HepG2 (cell line): ENCODE measurements around the gene C10orf71. TPM values are rescaled to one million over a fixed set of nuclear protein-coding genes. Genes with fewer than 3 reads are reported as not detected.

ENCODE experiments used
- ATAC-seq: fragments of 200-7000 bp; cut with Tn5 transposase; 3 replicates; pipeline ENCODE4 v1.9.1; 2020; ENCODE audit warnings: mild to moderate bottlenecking, moderate library complexity
- BruUV-seq: library from RNA; stranded (reverse); fragments of 400-500 nt; replicated peaks from 2 replicates; lab custom pipeline; 2021; lab: Mats Ljungman, UMichigan
- CTCF ChIA-PET: fragments of 300-600 bp; formaldehyde crosslinking; extraction: SDS; loops from one replicate; lab custom pipeline; 2021; ENCODE audit warnings: low total read pairs, inconsistent platforms, low intra/inter-chr PET ratio; lab: Yijun Ruan, JAX
- POLR2A ChIA-PET: fragments of 350-600 bp; sonication (Branson Sonifier 250); formaldehyde crosslinking; loops from one replicate; lab custom pipeline; 2020; ENCODE audit warnings: antibody characterized with exemption, inconsistent platforms; lab: Yijun Ruan, JAX
- DNase-seq: peaks from one replicate; pipeline ENCODE4 v3.0.0-alpha.2; 2015; ENCODE audit warnings: low spot score
- FAIRE-seq: peaks from 3 replicates; lab custom pipeline; 2011; peaks lifted over from hg19 to GRCh38; lab: Jason Lieb, UNC
- H2AFZ ChIP-seq: one replicate; pipeline ENCODE4 v1.6.1; 2011; ENCODE audit warnings: low read length, inconsistent platforms
- H3K27ac ChIP-seq: fragments of 300-600 bp; 3 replicates; pipeline ENCODE4 v1.8.0; 2011; ENCODE audit warnings: mixed run types, mild to moderate bottlenecking, mixed read lengths, low read length, inconsistent platforms; ENCODE audit not compliant: insufficient read depth; ENCODE audit errors: extremely low read length
- H3K27me3 ChIP-seq, 2 experiments: fragments of 200-600 bp in 1 of 2; 2 replicates in 1 of 2; 3 replicates in 1 of 2; pipeline versions ENCODE4 v1.6.0 to v1.8.0; 2011; ENCODE audit warnings: low read length in 2 of 2, mild to moderate bottlenecking in 2 of 2, moderate library complexity in 2 of 2, inconsistent platforms in 1 of 2; ENCODE audit not compliant: insufficient read depth in 2 of 2, control insufficient read depth in 1 of 2
- H3K36me3 ChIP-seq, 2 experiments: fragments of 200-600 bp in 1 of 2; replicated peaks in 1 of 2; 2 replicates in 1 of 2; 3 replicates in 1 of 2; pipeline versions ENCODE4 v1.5.1 to v1.8.0; 2011; ENCODE audit warnings: low read length in 2 of 2, inconsistent platforms in 1 of 2; ENCODE audit not compliant: insufficient read depth in 2 of 2, control insufficient read depth in 1 of 2
- H3K4me1 ChIP-seq: 2 replicates; pipeline ENCODE4 v1.5.1; 2012; ENCODE audit warnings: low read length, inconsistent platforms; ENCODE audit not compliant: insufficient read depth
- H3K4me2 ChIP-seq: 2 replicates; pipeline ENCODE4 v1.6.0; 2011; ENCODE audit warnings: low read depth, low read length, inconsistent platforms
- H3K4me3 ChIP-seq, 3 experiments: fragments of 200-600 bp in 1 of 3; sonication (generic), shearing (Covaris generic) in 1 of 3; replicated peaks in 1 of 3; 2 replicates each; pipeline ENCODE4 v1.5.1; 2011 to 2016; ENCODE audit warnings: low read length in 3 of 3, inconsistent platforms in 2 of 3, low read depth in 2 of 3, mild to moderate bottlenecking in 2 of 3, control low read depth in 1 of 3, mixed read lengths in 1 of 3; ENCODE audit not compliant: insufficient read depth in 1 of 3
- H3K79me2 ChIP-seq: one replicate; pipeline ENCODE4 v1.6.1; 2011; ENCODE audit warnings: low read length, inconsistent platforms; ENCODE audit not compliant: insufficient read depth
- H3K9ac ChIP-seq: 2 replicates; pipeline ENCODE4 v1.6.0; 2011; ENCODE audit warnings: mild to moderate bottlenecking, low read depth, low read length, inconsistent platforms; ENCODE audit not compliant: insufficient read depth
- H3K9me3 ChIP-seq: 2 replicates; pipeline ENCODE4 v1.5.1; 2012; ENCODE audit warnings: mild to moderate bottlenecking, low read length
- H4K20me1 ChIP-seq: 2 replicates; pipeline ENCODE4 v1.6.0; 2011; ENCODE audit warnings: inconsistent platforms, mild to moderate bottlenecking, low read length, moderate library complexity; ENCODE audit not compliant: insufficient read depth
- CEBPG ChIP-seq: IDR thresholded peaks from 2 replicates; pipeline ENCODE4 v1.6.1; 2016
- ELF4 ChIP-seq: sonication (generic); formaldehyde crosslinking; IDR thresholded peaks from 2 replicates; pipeline ENCODE4 v1.5.0; 2020; ENCODE audit warnings: missing genetic modification reagents, mild to moderate bottlenecking, moderate library complexity, borderline replicate concordance
- FUBP1 ChIP-seq: sonication (generic); formaldehyde crosslinking; IDR thresholded peaks from 2 replicates; pipeline ENCODE4 v1.5.1; 2020; ENCODE audit warnings: missing genetic modification reagents, mild to moderate bottlenecking, borderline replicate concordance
- HMGXB4 ChIP-seq, 2 experiments: sonication (generic) in 1 of 2; formaldehyde crosslinking in 1 of 2; IDR thresholded peaks; 2 replicates each; pipeline versions ENCODE4 v1.4.0 to v1.6.1; 2018 to 2020; ENCODE audit warnings: missing genetic modification reagents in 2 of 2, borderline replicate concordance in 1 of 2, low read depth in 1 of 2, mild to moderate bottlenecking in 1 of 2, missing biosample characterization in 1 of 2
- HNRNPLL ChIP-seq: fragments of 200-400 bp; formaldehyde crosslinking; IDR thresholded peaks from 2 replicates; pipeline ENCODE4 v1.6.1; 2017; ENCODE audit warnings: mild to moderate bottlenecking, low read depth, low read length; ENCODE audit not compliant: poor library complexity, severe bottlenecking
- RBAK ChIP-seq: sonication (generic); formaldehyde crosslinking; IDR thresholded peaks from 2 replicates; pipeline ENCODE4 v1.5.1; 2020; ENCODE audit warnings: mild to moderate bottlenecking, missing genetic modification reagents
- RFXANK ChIP-seq: IDR thresholded peaks from 2 replicates; pipeline ENCODE4 v1.6.1; 2016
- SNRNP70 ChIP-seq: fragments of 200-400 bp; formaldehyde crosslinking; IDR thresholded peaks from 2 replicates; pipeline ENCODE4 v1.6.1; 2017; ENCODE audit warnings: mild to moderate bottlenecking, low read depth, low read length, moderate library complexity
- SOX5 ChIP-seq: IDR thresholded peaks from 2 replicates; pipeline ENCODE4 v1.6.1; 2016; ENCODE audit warnings: borderline replicate concordance
- ZBTB38 ChIP-seq: sonication (generic); formaldehyde crosslinking; IDR thresholded peaks from 2 replicates; pipeline ENCODE4 v1.5.1; 2020; ENCODE audit warnings: mild to moderate bottlenecking, missing genetic modification reagents
- ZBTB7B ChIP-seq: sonication (generic); formaldehyde crosslinking; IDR thresholded peaks from 2 replicates; pipeline ENCODE4 v1.4.0; 2020; ENCODE audit warnings: missing genetic modification reagents
- ZNF343 ChIP-seq: sonication (generic); formaldehyde crosslinking; IDR thresholded peaks from 2 replicates; pipeline ENCODE4 v1.4.0; 2020; ENCODE audit warnings: mild to moderate bottlenecking, missing genetic modification reagents
- ZNF530 ChIP-seq: sonication (generic); formaldehyde crosslinking; IDR thresholded peaks from 2 replicates; pipeline ENCODE4 v1.5.0; 2020; ENCODE audit warnings: low read depth, mild to moderate bottlenecking, missing genetic modification reagents
- ZNF607 ChIP-seq: sonication (generic); formaldehyde crosslinking; IDR thresholded peaks from 2 replicates; pipeline ENCODE4 v1.5.1; 2020; ENCODE audit warnings: missing genetic modification reagents, mild to moderate bottlenecking, borderline replicate concordance
- ZNF839 ChIP-seq: sonication (generic); formaldehyde crosslinking; IDR thresholded peaks from 2 replicates; pipeline ENCODE4 v1.4.0; 2020; ENCODE audit warnings: missing genetic modification reagents, mild to moderate bottlenecking, borderline replicate concordance
- WGBS: methylation state at CpG from one replicate; pipeline ENCODE4 v1.1.6; 2017; ENCODE audit warnings: low lambda C conversion rate; 5-methylcytosine and 5-hydroxymethylcytosine counted together
- in situ Hi-C: cut with HindIII; loops from 2 replicates; pipeline ENCODE4 v1.10.0; 2017; ENCODE audit warnings: low pct_unique_long_range_greater_than_20kb; ENCODE audit not compliant: extremely low pct_ligation_motif_present
- intact Hi-C: fragments of 100-400 bp; cut with micrococcal nuclease; formaldehyde crosslinking; loops from one replicate; pipeline ENCODE4 v1.10.0; 2022; ENCODE audit not compliant: unreplicated experiment
- polyA plus RNA-seq, 8 experiments: library from polyadenylated mRNA; depleted of rRNA in 3 of 8; stranded (reverse) in 7 of 8; unstranded in 1 of 8; fragments of >200 nt; fragmentation: Illumina TruSeq in 4 of 8; extraction: Trizol in 4 of 8; gene quantifications; 2 replicates each; pipeline versions ENCODE4 v1.2.1 to v1.2.3, GENCODE V29; 2011 to 2016; ENCODE audit warnings: low read depth in 4 of 8, missing spikeins in 1 of 8, mixed read lengths in 1 of 8; ENCODE audit not compliant: insufficient read depth in 1 of 8
- total RNA-seq, 5 experiments: library from RNA; depleted of rRNA; stranded (reverse); fragments of >200 nt; fragmentation: Illumina TruSeq; extraction: Trizol; gene quantifications; 2 replicates each; pipeline ENCODE4 v1.2.3, GENCODE V29; 2016; ENCODE audit warnings: low read depth in 1 of 5

The C10orf71 gene
- total and polyA plus RNA-seq, 2 of the 13 experiments (the other 11 are each of a cell fraction or from before 2014, with no cell fraction given): not detected

- H3K36me3 ChIP-seq: no peaks in the 10 kb centered on the region
- H3K4me3 ChIP-seq: no peak overlapping the region
- H4K20me1 ChIP-seq: no peaks in the 10 kb centered on the region
- H3K9ac ChIP-seq: no peak overlapping the region
- in situ Hi-C loops: no loop called here
- TF ChIP-seq FUBP1 (CRISPR knock-in tag) (no peak), ZNF607 (CRISPR knock-in tag) (no peak), RBAK (CRISPR knock-in tag) (no peak), ZNF530 (no peak), ELF4 (no peak), ZBTB7B (CRISPR knock-in tag) (no peak), ZNF839 (CRISPR knock-in tag) (no peak), HNRNPLL (no peak), SNRNP70 (no peak), ZNF343 (CRISPR knock-in tag) (no peak), RFXANK (CRISPR knock-in tag) (no peak), CEBPG (CRISPR knock-in tag) (no peak), SOX5 (no peak), HMGXB4 (CRISPR knock-in tag; IDR thresholded peaks at IDR 0.05; ENCODE audit: borderline replicate concordance in 1 of 2, low read depth in 1 of 2) (no peak), ZBTB38 (CRISPR knock-in tag) (no peak)
- intact Hi-C loops: no loop called here
- H3K27me3 ChIP-seq: peaks cover 0 to 5% of the 10 kb centered on the region in 2 experiments; a peak in 1 of 5 replicates
- no peak for DNase-seq
- ATAC-seq: no peak
- BruUV-seq: no TSS peak
- no peaks in the 10 kb centered on the region for H3K4me1 ChIP-seq
- POLR2A ChIA-PET: no interaction called here
- H3K4me2 ChIP-seq: no peak overlapping the region
- H3K27ac ChIP-seq: no peak overlapping the region
- CTCF ChIA-PET: no interaction called here
- 34% methylated on average over 5 of the region's 5 CpGs for WGBS
- FAIRE-seq: no peak
- no peaks in the 10 kb centered on the region for H3K9me3 ChIP-seq
- no peaks in the 10 kb centered on the region for H3K79me2 ChIP-seq
- no peak overlapping the region for H2AFZ ChIP-seq
Measured at GRCh38 chr10:49373361-49373760, 74.4 kb downstream of the C10orf71 start.
